Measurements from ENCODE around the gene GRIA2. TPM values are rescaled to one million over a fixed set of nuclear protein-coding genes. Genes with fewer than 3 reads are reported as not detected.

The GRIA2 gene
- total RNA-seq = not detected in 2 replicates

GRCh38 chr4:157220371-157220881 lies at the start of gene GRIA2:
Gene GRIA2, plus strand, starts transcription at chr4:157220728. Its CDS starts 315 bp downstream, at chr4:157221043.

Small RNA genes within 50 kb of the gene (small RNA-seq; reads per million reads assigned to genes)
- not detected for gene RNU6-582P

Other genes with a start within 250 kb of the GRIA2 start
- gene PDGFC, start 248.9 kb upstream of the GRIA2 start, total RNA-seq = 7.0 and 8.8 TPM in 2 replicates
- gene GLRB, start 144.6 kb upstream of the GRIA2 start, total RNA-seq = 2.0 and 4.2 TPM in 2 replicates

All from vein endothelial cell (primary cell).